B cell (primary cell): ENCODE results near the gene SHROOM2. TPM values are rescaled to one million over a fixed set of nuclear protein-coding genes. Genes with fewer than 3 reads are reported as not detected.

Source experiments
- ATAC-seq: fragments of 200-7000 bp; cut with Tn5 transposase; one replicate; pipeline ENCODE4 v1.10.0; 2021; ENCODE audit warnings: low read depth, mild to moderate bottlenecking, moderate number of reproducible peaks, moderate library complexity
- CTCF ChIA-PET: fragments of 350-600 bp; sonication (Branson Sonifier 250); formaldehyde crosslinking; loops from one replicate; lab custom pipeline; 2021; ENCODE audit warnings: antibody characterized with exemption, inconsistent platforms; lab: Charles Lee
- POLR2A ChIA-PET: fragments of 350-600 bp; sonication (Branson Sonifier 250); formaldehyde crosslinking; loops from one replicate; lab custom pipeline; 2021; ENCODE audit warnings: antibody characterized with exemption; lab: Charles Lee
- DNase-seq: peaks from one replicate; pipeline ENCODE4 v3.0.0; 2013
- H2AFZ ChIP-seq: 2 replicates; pipeline ENCODE4 v1.6.1; 2012; ENCODE audit warnings: mild to moderate bottlenecking, low read depth, low read length; ENCODE audit not compliant: insufficient read depth, poor library complexity, severe bottlenecking
- H3K27ac ChIP-seq, 2 donors: 1 replicate in 1 of 2; 2 replicates in 1 of 2; pipeline ENCODE4 v1.5.1; 2012 to 2013; ENCODE audit warnings: low read length in 2 of 2, mild to moderate bottlenecking in 2 of 2, moderate library complexity in 1 of 2
- H3K27me3 ChIP-seq, 4 experiments: fragments of 200-600 bp in 1 of 4; sonication (generic) in 1 of 4; replicated peaks in 1 of 4; 1 replicate in 2 of 4; 2 replicates in 2 of 4; pipeline versions ENCODE4 v1.6.1 to v1.7.0; 2013 to 2016; ENCODE audit warnings: low read length in 3 of 4, mild to moderate bottlenecking in 2 of 4, mixed read lengths in 1 of 4, moderate library complexity in 1 of 4; ENCODE audit not compliant: insufficient read depth in 4 of 4, control insufficient read depth in 3 of 4; ENCODE audit errors: control extremely low read depth in 1 of 4
- H3K36me3 ChIP-seq, 2 experiments: replicated peaks in 1 of 2; 1 replicate in 1 of 2; 2 replicates in 1 of 2; pipeline versions ENCODE4 v1.6.1 to v1.7.1; 2013; ENCODE audit warnings: low read length in 1 of 2; ENCODE audit not compliant: insufficient read depth in 2 of 2, control insufficient read depth in 1 of 2; ENCODE audit errors: control extremely low read depth in 1 of 2, extremely low read depth in 1 of 2
- H3K4me1 ChIP-seq, 2 donors: fragments of 200-600 bp in 1 of 2; sonication (generic) in 1 of 2; 1 replicate in 1 of 2; 2 replicates in 1 of 2; pipeline versions ENCODE4 v1.5.1 to v1.6.1; 2013 to 2017; ENCODE audit warnings: low read length in 2 of 2; ENCODE audit not compliant: control insufficient read depth in 2 of 2, insufficient read depth in 2 of 2
- H3K4me2 ChIP-seq: replicated peaks from 2 replicates; pipeline ENCODE3; 2012; ENCODE audit warnings: mild to moderate bottlenecking, low read depth, low read length; ENCODE audit not compliant: poor library complexity, severe bottlenecking
- H3K4me3 ChIP-seq, 5 experiments: fragments of 200-600 bp in 1 of 5; sonication (generic) in 1 of 5; 1 replicate in 3 of 5; 2 replicates in 2 of 5; pipeline versions ENCODE4 v1.5.1 to v1.7.0; 2011 to 2016; ENCODE audit warnings: low read length in 4 of 5, mild to moderate bottlenecking in 4 of 5, low read depth in 2 of 5, control low read depth in 1 of 5, moderate library complexity in 1 of 5; ENCODE audit not compliant: insufficient read depth in 1 of 5; ENCODE audit errors: control extremely low read depth in 1 of 5, extremely low read depth in 1 of 5
- H3K79me2 ChIP-seq: fragments of 200-600 bp; sonication (generic); one replicate; pipeline ENCODE4 v1.6.0; 2016; ENCODE audit warnings: low read length; ENCODE audit not compliant: control insufficient read depth, insufficient read depth
- H3K9ac ChIP-seq: fragments of 200-600 bp; sonication (generic); 2 replicates; pipeline ENCODE4 v1.6.1; 2017; ENCODE audit warnings: mild to moderate bottlenecking, low read length, moderate library complexity
- H3K9me3 ChIP-seq, 3 donors: one replicate each; pipeline versions ENCODE4 v1.6.1 to v1.7.1; 2013; ENCODE audit warnings: low read length in 2 of 3; ENCODE audit not compliant: control insufficient read depth in 2 of 3, insufficient read depth in 1 of 3; ENCODE audit errors: control extremely low read depth in 1 of 3
- H4K20me1 ChIP-seq: 2 replicates; pipeline ENCODE4 v1.6.0; 2012; ENCODE audit warnings: mild to moderate bottlenecking, low read length; ENCODE audit not compliant: insufficient read depth, control insufficient read depth, poor library complexity, severe bottlenecking
- H3K27ac Mint-ChIP-seq: one replicate; pipeline ENCODE4 v1.8.0; 2021; ENCODE audit warnings: mixed read lengths
- H3K27me3 Mint-ChIP-seq: one replicate; pipeline ENCODE4 v1.8.0; 2021; ENCODE audit warnings: mixed read lengths
- H3K4me1 Mint-ChIP-seq: one replicate; pipeline ENCODE4 v1.8.0; 2021; ENCODE audit warnings: mixed read lengths
- H3K4me3 Mint-ChIP-seq: one replicate; pipeline ENCODE4 v1.8.0; 2021; ENCODE audit warnings: mixed read lengths
- H3K9me3 Mint-ChIP-seq: one replicate; pipeline ENCODE4 v1.8.0; 2022; ENCODE audit warnings: mixed read lengths; ENCODE audit not compliant: insufficient read depth
- EZH2 ChIP-seq: IDR thresholded peaks from 2 replicates; pipeline ENCODE4 v1.6.1; 2012; ENCODE audit warnings: borderline replicate concordance, low read depth, mild to moderate bottlenecking, moderate library complexity, low read length; ENCODE audit not compliant: insufficient read depth, poor library complexity, severe bottlenecking
- WGBS: methylation state at CpG from one replicate; pipeline ENCODE4 v1.1.5; 2013; ENCODE audit warnings: missing lambda C conversion rate; ENCODE audit not compliant: insufficient coverage; 5-methylcytosine and 5-hydroxymethylcytosine counted together
- intact Hi-C: fragments of 100-400 bp; cut with micrococcal nuclease; formaldehyde crosslinking; loops from one replicate; pipeline ENCODE4 v1.10.0; 2022
- polyA plus RNA-seq: library from polyadenylated mRNA; depleted of rRNA; stranded (reverse); fragments of >200 nt; gene quantifications from 2 replicates; pipeline ENCODE4 v1.2.3, GENCODE V29; 2012
- total RNA-seq, 2 donors: library from RNA; stranded (reverse); fragments of 120-200 nt in 1 of 2; gene quantifications; 1 replicate in 1 of 2; 2 replicates in 1 of 2; pipeline versions ENCODE4 v1.2.3 to v1.2.4, GENCODE V29; 2013 to 2022
- TF ChIP-seq, protein P1 (sequence below): fragments of 200-600 bp; IDR thresholded peaks from one replicate; pipeline ENCODE4 v1.8.0; 2022; ENCODE audit warnings: antibody characterized with exemption, mild to moderate bottlenecking

The SHROOM2 gene
- total and polyA plus RNA-seq, 2 donors (not counting 1 experiment from before 2014, with no cell fraction given), result not detected

DNA sequence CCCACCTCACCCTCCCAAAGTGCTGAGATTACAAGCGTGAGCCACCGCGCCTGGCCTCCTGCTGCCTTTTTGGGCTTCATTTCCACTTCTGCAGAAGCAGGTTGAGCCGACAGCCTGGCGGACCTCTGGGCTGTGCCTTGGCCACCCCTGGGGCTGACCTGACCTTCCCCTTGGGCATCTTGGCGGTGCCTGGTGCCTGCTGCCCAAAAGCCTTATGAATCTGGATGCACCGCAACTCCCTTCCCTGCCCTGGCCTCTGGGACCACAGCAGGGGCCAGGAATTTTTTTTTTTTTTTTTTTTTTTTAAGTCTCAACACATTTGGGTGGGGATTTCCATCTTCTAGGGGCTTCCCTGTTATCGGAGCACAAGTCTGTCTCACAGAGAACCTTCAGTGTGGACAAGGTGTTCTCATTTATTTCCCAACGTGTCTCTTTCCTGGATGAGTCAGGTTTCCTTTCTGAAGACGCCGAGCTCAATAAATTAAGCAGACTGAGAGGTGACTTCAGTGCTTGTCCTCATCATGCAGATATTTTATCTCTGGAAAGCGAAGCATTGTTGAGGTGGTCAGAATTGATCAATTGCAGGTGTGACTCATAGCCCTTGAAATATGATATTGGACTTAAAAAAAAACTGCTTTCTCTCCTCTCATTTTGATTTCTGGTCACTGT lies 79.7 kb downstream of the SHROOM2 start:
- Histone ChIP-seq H3K4me1 (peaks cover 0 to 3% of the 10 kb centered on the region in 2 donors), H3K9me3 (no peaks in the 10 kb centered on the region), H2AFZ (no peak overlapping the region), H3K4me3 (no peak overlapping the region), H3K27ac (no peak overlapping the region), H3K79me2 (no peaks in the 10 kb centered on the region), H3K4me2 (no peak overlapping the region), H3K36me3 (no peaks in the 10 kb centered on the region), H4K20me1 (no peaks in the 10 kb centered on the region), H3K9ac (no peak overlapping the region), H3K27me3 (peaks cover 0 to 8% (median 0%) of the 10 kb centered on the region in 4 experiments)
- Mint-ChIP-seq H3K27me3 (peaks cover 33% of the 10 kb centered on the region), H3K9me3 (no peaks in the 10 kb centered on the region), H3K4me3 (no peak overlapping the region), H3K27ac (no peak overlapping the region), H3K4me1 (peaks cover 9% of the 10 kb centered on the region)
- ATAC-seq (no peak), DNase-seq (no peak)
- ChIA-PET POLR2A (no interaction called here), CTCF (no interaction called here)
- TF ChIP-seq, protein P1, sequence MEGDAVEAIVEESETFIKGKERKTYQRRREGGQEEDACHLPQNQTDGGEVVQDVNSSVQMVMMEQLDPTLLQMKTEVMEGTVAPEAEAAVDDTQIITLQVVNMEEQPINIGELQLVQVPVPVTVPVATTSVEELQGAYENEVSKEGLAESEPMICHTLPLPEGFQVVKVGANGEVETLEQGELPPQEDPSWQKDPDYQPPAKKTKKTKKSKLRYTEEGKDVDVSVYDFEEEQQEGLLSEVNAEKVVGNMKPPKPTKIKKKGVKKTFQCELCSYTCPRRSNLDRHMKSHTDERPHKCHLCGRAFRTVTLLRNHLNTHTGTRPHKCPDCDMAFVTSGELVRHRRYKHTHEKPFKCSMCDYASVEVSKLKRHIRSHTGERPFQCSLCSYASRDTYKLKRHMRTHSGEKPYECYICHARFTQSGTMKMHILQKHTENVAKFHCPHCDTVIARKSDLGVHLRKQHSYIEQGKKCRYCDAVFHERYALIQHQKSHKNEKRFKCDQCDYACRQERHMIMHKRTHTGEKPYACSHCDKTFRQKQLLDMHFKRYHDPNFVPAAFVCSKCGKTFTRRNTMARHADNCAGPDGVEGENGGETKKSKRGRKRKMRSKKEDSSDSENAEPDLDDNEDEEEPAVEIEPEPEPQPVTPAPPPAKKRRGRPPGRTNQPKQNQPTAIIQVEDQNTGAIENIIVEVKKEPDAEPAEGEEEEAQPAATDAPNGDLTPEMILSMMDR, result no peak
- TF ChIP-seq EZH2, result no peak
- WGBS, result 83% methylated on average over 2 of the region's 12 CpGs
- intact Hi-C loops, result no loop called here

DNA sequence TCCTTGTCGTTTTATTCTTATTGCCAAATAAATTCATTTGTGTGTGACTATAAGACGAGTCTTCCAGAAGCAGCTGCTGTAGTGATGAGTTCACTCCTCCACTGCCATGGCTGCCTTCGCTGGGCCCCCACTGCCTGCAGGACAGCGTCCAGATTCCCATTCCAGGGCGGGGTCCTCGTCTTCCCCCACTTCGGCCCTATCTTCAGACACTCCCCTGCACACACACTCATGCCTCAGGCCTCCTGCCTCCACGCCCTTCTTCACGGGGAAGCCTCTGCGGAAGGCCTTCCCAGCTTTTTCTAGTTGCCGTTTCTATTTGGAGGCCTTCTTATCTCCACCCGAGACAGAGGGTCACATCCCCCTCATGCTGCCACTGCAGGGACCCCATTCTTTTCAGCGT lies 80.4 kb downstream of the SHROOM2 start:
- DNase-seq, result no peak
- 63% methylated on average over 7 of the region's 13 CpGs for WGBS
- no peak overlapping the region for H2AFZ ChIP-seq
- peaks cover 0 to 3% of the 10 kb centered on the region in 2 donors for H3K4me1 ChIP-seq
- peaks cover 0 to 8% (median 0%) of the 10 kb centered on the region in 4 experiments for H3K27me3 ChIP-seq
- H3K4me3 ChIP-seq, result no peak overlapping the region
- CTCF ChIA-PET, result no interaction called here
- Mint-ChIP-seq H3K9me3 (no peaks in the 10 kb centered on the region), H3K27me3 (peaks cover 29% of the 10 kb centered on the region), H3K4me3 (no peak overlapping the region), H3K4me1 (peaks cover 9% of the 10 kb centered on the region), H3K27ac (no peak overlapping the region)
- no peak overlapping the region for H3K27ac ChIP-seq
- intact Hi-C loops, result no loop called here
- no peaks in the 10 kb centered on the region for H4K20me1 ChIP-seq
- no peaks in the 10 kb centered on the region for H3K79me2 ChIP-seq
- no peak for ATAC-seq
- H3K9me3 ChIP-seq, result no peaks in the 10 kb centered on the region
- TF ChIP-seq, protein P1, result no peak
- TF ChIP-seq EZH2, result no peak
- H3K9ac ChIP-seq, result no peak overlapping the region
- POLR2A ChIA-PET, result no interaction called here
- no peak overlapping the region for H3K4me2 ChIP-seq
- no peaks in the 10 kb centered on the region for H3K36me3 ChIP-seq
